ENCODE measurements around the gene EP300. TPM values are rescaled to one million over a fixed set of nuclear protein-coding genes. Genes with fewer than 3 reads are reported as not detected.

Gene EP300
- total and polyA plus RNA-seq, 2 of the 8 experiments (the other 6 are each of a cell fraction or from before 2014, with no cell fraction given) = 39.5 to 109 TPM

- TF ChIP-seq, protein P1, sequence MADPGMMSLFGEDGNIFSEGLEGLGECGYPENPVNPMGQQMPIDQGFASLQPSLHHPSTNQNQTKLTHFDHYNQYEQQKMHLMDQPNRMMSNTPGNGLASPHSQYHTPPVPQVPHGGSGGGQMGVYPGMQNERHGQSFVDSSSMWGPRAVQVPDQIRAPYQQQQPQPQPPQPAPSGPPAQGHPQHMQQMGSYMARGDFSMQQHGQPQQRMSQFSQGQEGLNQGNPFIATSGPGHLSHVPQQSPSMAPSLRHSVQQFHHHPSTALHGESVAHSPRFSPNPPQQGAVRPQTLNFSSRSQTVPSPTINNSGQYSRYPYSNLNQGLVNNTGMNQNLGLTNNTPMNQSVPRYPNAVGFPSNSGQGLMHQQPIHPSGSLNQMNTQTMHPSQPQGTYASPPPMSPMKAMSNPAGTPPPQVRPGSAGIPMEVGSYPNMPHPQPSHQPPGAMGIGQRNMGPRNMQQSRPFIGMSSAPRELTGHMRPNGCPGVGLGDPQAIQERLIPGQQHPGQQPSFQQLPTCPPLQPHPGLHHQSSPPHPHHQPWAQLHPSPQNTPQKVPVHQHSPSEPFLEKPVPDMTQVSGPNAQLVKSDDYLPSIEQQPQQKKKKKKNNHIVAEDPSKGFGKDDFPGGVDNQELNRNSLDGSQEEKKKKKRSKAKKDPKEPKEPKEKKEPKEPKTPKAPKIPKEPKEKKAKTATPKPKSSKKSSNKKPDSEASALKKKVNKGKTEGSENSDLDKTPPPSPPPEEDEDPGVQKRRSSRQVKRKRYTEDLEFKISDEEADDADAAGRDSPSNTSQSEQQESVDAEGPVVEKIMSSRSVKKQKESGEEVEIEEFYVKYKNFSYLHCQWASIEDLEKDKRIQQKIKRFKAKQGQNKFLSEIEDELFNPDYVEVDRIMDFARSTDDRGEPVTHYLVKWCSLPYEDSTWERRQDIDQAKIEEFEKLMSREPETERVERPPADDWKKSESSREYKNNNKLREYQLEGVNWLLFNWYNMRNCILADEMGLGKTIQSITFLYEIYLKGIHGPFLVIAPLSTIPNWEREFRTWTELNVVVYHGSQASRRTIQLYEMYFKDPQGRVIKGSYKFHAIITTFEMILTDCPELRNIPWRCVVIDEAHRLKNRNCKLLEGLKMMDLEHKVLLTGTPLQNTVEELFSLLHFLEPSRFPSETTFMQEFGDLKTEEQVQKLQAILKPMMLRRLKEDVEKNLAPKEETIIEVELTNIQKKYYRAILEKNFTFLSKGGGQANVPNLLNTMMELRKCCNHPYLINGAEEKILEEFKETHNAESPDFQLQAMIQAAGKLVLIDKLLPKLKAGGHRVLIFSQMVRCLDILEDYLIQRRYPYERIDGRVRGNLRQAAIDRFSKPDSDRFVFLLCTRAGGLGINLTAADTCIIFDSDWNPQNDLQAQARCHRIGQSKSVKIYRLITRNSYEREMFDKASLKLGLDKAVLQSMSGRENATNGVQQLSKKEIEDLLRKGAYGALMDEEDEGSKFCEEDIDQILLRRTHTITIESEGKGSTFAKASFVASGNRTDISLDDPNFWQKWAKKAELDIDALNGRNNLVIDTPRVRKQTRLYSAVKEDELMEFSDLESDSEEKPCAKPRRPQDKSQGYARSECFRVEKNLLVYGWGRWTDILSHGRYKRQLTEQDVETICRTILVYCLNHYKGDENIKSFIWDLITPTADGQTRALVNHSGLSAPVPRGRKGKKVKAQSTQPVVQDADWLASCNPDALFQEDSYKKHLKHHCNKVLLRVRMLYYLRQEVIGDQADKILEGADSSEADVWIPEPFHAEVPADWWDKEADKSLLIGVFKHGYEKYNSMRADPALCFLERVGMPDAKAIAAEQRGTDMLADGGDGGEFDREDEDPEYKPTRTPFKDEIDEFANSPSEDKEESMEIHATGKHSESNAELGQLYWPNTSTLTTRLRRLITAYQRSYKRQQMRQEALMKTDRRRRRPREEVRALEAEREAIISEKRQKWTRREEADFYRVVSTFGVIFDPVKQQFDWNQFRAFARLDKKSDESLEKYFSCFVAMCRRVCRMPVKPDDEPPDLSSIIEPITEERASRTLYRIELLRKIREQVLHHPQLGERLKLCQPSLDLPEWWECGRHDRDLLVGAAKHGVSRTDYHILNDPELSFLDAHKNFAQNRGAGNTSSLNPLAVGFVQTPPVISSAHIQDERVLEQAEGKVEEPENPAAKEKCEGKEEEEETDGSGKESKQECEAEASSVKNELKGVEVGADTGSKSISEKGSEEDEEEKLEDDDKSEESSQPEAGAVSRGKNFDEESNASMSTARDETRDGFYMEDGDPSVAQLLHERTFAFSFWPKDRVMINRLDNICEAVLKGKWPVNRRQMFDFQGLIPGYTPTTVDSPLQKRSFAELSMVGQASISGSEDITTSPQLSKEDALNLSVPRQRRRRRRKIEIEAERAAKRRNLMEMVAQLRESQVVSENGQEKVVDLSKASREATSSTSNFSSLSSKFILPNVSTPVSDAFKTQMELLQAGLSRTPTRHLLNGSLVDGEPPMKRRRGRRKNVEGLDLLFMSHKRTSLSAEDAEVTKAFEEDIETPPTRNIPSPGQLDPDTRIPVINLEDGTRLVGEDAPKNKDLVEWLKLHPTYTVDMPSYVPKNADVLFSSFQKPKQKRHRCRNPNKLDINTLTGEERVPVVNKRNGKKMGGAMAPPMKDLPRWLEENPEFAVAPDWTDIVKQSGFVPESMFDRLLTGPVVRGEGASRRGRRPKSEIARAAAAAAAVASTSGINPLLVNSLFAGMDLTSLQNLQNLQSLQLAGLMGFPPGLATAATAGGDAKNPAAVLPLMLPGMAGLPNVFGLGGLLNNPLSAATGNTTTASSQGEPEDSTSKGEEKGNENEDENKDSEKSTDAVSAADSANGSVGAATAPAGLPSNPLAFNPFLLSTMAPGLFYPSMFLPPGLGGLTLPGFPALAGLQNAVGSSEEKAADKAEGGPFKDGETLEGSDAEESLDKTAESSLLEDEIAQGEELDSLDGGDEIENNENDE (IDR thresholded peaks at IDR 0.05; ENCODE audit: insufficient replicate concordance, low read length) = no peak
- no peak for TF ChIP-seq POU5F1 (IDR thresholded peaks at IDR 0.05; ENCODE audit: low read depth, low read length)
- no peak for TF ChIP-seq MAFK (IDR thresholded peaks at IDR 0.05; ENCODE audit: low read depth, low read length)
- TF ChIP-seq CHD2 (IDR thresholded peaks at IDR 0.05; ENCODE audit: low read length) = no peak
- no peak for TF ChIP-seq TAF1 (IDR thresholded peaks at IDR 0.05; ENCODE audit: low read depth, low read length)
- TF ChIP-seq HDAC2 (IDR thresholded peaks at IDR 0.05; ENCODE audit: borderline replicate concordance in 1 of 2, low read depth in 2 of 2, low read length in 2 of 2) = no peak
- no peak for TF ChIP-seq BCL11A (IDR thresholded peaks at IDR 0.05; ENCODE audit: low read depth in 2 of 2, low read length in 2 of 2)
- TF ChIP-seq EZH2 (IDR thresholded peaks at IDR 0.05; ENCODE audit: low read depth, low read length, severe bottlenecking) = no peak
- TF ChIP-seq CBX5 (IDR thresholded peaks at IDR 0.05; ENCODE audit: low read depth, low read length) = no peak
- no peak for TF ChIP-seq CREB1 (IDR thresholded peaks at IDR 0.05)
Measured at GRCh38 chr22:41216984-41217383, 124.6 kb downstream of the EP300 start (continued).
